Common myeloid progenitor, CD34-positive (primary cell): Measurements from ENCODE around the gene AMBRA1.

Experiments
- CTCF ChIA-PET: fragments of 350-600 bp; sonication (Branson Sonifier 250); formaldehyde crosslinking; loops from one replicate; lab custom pipeline; 2021; ENCODE audit warnings: antibody characterized with exemption; lab: Charles Lee
- POLR2A ChIA-PET: fragments of 350-600 bp; sonication (Branson Sonifier 250); formaldehyde crosslinking; loops from one replicate; lab custom pipeline; 2021; ENCODE audit warnings: antibody characterized with exemption; lab: Charles Lee
- DNase-seq, 3 donors: peaks; one replicate each; pipeline versions ENCODE4 v3.0.0 to v3.0.0-alpha.2; 2013
- H3K27ac ChIP-seq, 2 experiments: 1 replicate in 1 of 2; 2 replicates in 1 of 2; pipeline ENCODE4 v1.7.0; 2013; ENCODE audit warnings: inconsistent platforms in 2 of 2, low read length in 2 of 2, mild to moderate bottlenecking in 2 of 2, low read depth in 1 of 2, moderate library complexity in 1 of 2; ENCODE audit not compliant: severe bottlenecking in 2 of 2, insufficient read depth in 1 of 2, poor library complexity in 1 of 2
- H3K27me3 ChIP-seq, 5 experiments: replicated peaks in 2 of 5; 1 replicate in 3 of 5; 2 replicates in 2 of 5; pipeline versions ENCODE4 v1.6.1 to v1.7.0; 2013; ENCODE audit warnings: low read length in 4 of 5, mild to moderate bottlenecking in 2 of 5, moderate library complexity in 2 of 5, inconsistent platforms in 1 of 5; ENCODE audit not compliant: insufficient read depth in 5 of 5, control insufficient read depth in 4 of 5
- H3K36me3 ChIP-seq, 4 experiments: 1 replicate in 2 of 4; 2 replicates in 2 of 4; pipeline versions ENCODE4 v1.6.1 to v1.7.0; 2013; ENCODE audit warnings: low read length in 3 of 4, control low read depth in 1 of 4, mild to moderate bottlenecking in 1 of 4; ENCODE audit not compliant: control insufficient read depth in 4 of 4, insufficient read depth in 4 of 4
- H3K4me1 ChIP-seq, 4 experiments: 1 replicate in 3 of 4; 2 replicates in 1 of 4; pipeline versions ENCODE4 v1.6.1 to v1.7.1; 2013; ENCODE audit warnings: low read length in 3 of 4, mild to moderate bottlenecking in 3 of 4, control low read depth in 1 of 4, inconsistent platforms in 1 of 4, moderate library complexity in 1 of 4; ENCODE audit not compliant: control insufficient read depth in 4 of 4, insufficient read depth in 4 of 4; ENCODE audit errors: control extremely low read depth in 1 of 4
- H3K4me3 ChIP-seq, 7 experiments: 1 replicate in 4 of 7; 2 replicates in 3 of 7; pipeline versions ENCODE4 v1.5.1 to v1.7.0; 2013; ENCODE audit warnings: mild to moderate bottlenecking in 7 of 7, low read length in 6 of 7, moderate library complexity in 6 of 7, inconsistent platforms in 2 of 7, low read depth in 2 of 7, control low read depth in 1 of 7; ENCODE audit not compliant: insufficient read depth in 4 of 7, control insufficient read depth in 1 of 7; ENCODE audit errors: extremely low read depth in 1 of 7
- H3K9me3 ChIP-seq, 5 experiments: 1 replicate in 4 of 5; 2 replicates in 1 of 5; pipeline versions ENCODE4 v1.6.1 to v1.7.1; 2013; ENCODE audit warnings: low read length in 4 of 5, mild to moderate bottlenecking in 2 of 5, inconsistent platforms in 1 of 5, low read depth in 1 of 5, moderate library complexity in 1 of 5; ENCODE audit not compliant: control insufficient read depth in 4 of 5, insufficient read depth in 2 of 5; ENCODE audit errors: control extremely low read depth in 1 of 5
- WGBS: methylation state at CpG from one replicate; pipeline ENCODE4 v1.1.5; 2013; ENCODE audit not compliant: insufficient coverage; 5-methylcytosine and 5-hydroxymethylcytosine counted together

Gene AMBRA1

GRCh38 chr11:46378296-46378695 lies 215.5 kb downstream of the AMBRA1 start:
- 92% methylated on average over 10 of the region's 10 CpGs for WGBS
- peaks cover 9 to 57% (median 42%) of the 10 kb centered on the region in 4 experiments for H3K36me3 ChIP-seq
- H3K4me3 ChIP-seq, result no peak overlapping the region
- POLR2A ChIA-PET, result no interaction called here
- H3K4me1 ChIP-seq, result peaks cover 0 to 26% (median 26%) of the 10 kb centered on the region in 4 experiments
- DNase-seq, result no peak
- no peaks in the 10 kb centered on the region for H3K9me3 ChIP-seq
- no peaks in the 10 kb centered on the region for H3K27me3 ChIP-seq
- no peak overlapping the region for H3K27ac ChIP-seq
- CTCF ChIA-PET, result interaction anchor here (1.1 to 40.1 kb wide), 7 partner anchors 9 to 160 kb away, joined by 3 to 1037 read pairs (median 4); partner anchors contain the start of gene DGKZ

- H3K4me3 ChIP-seq, result no peak overlapping the region
- ChIA-PET CTCF (interaction anchor here (1.1 to 40.1 kb wide), 7 partner anchors 9 to 160 kb away, joined by 3 to 1037 read pairs (median 4); partner anchors contain the start of gene DGKZ), POLR2A (interaction anchor here (1.1 kb wide), 1 partner anchor 9 kb away, joined by 4 read pairs; no protein-coding TSS in a partner anchor)
- no peak for DNase-seq
- H3K36me3 ChIP-seq, result peaks cover 9 to 59% (median 44%) of the 10 kb centered on the region in 4 experiments
- no peaks in the 10 kb centered on the region for H3K27me3 ChIP-seq
- no peaks in the 10 kb centered on the region for H3K9me3 ChIP-seq
- H3K27ac ChIP-seq, result no peak overlapping the region
- 95% methylated on average over 3 of the region's 5 CpGs for WGBS
- peaks cover 0 to 26% (median 23%) of the 10 kb centered on the region in 4 experiments for H3K4me1 ChIP-seq
Measured at GRCh38 chr11:46377831-46378230, 216.0 kb downstream of the AMBRA1 start.

- Histone ChIP-seq H3K9me3 (no peaks in the 10 kb centered on the region), H3K27ac (no peak overlapping the region), H3K36me3 (peaks cover 11 to 65% (median 48%) of the 10 kb centered on the region in 4 experiments), H3K4me1 (peaks cover 0 to 24% (median 18%) of the 10 kb centered on the region in 4 experiments), H3K27me3 (no peaks in the 10 kb centered on the region), H3K4me3 (no peak overlapping the region)
- ChIA-PET CTCF (interaction anchor here (1.1 to 40.1 kb wide), 6 partner anchors 10 to 161 kb away, joined by 3 to 1037 read pairs (median 6); partner anchors contain the start of gene DGKZ), POLR2A (interaction anchor here (1.1 kb wide), 1 partner anchor 9 kb away, joined by 4 read pairs; no protein-coding TSS in a partner anchor)
- no peak for DNase-seq
- WGBS, result 98% methylated on average over 6 of the region's 11 CpGs
Measured at GRCh38 chr11:46377290-46377689, 216.5 kb downstream of the AMBRA1 start.

- WGBS, result 98% methylated on average over 16 of the region's 19 CpGs
- CTCF ChIA-PET, result interaction anchor here (1.4 to 40.1 kb wide), 4 partner anchors 12 to 161 kb away, joined by 3 to 1037 read pairs (median 8); partner anchors contain the start of gene DGKZ
Measured at GRCh38 chr11:46376258-46377050, 217.4 kb downstream of the AMBRA1 start.

GRCh38 chr11:46375392-46376101 lies 218.3 kb downstream of the AMBRA1 start:
- peaks cover 21 to 80% (median 57%) of the 10 kb centered on the region in 4 experiments for H3K36me3 ChIP-seq
- H3K27me3 ChIP-seq, result no peaks in the 10 kb centered on the region
- WGBS, result 95% methylated on average over 30 of the region's 38 CpGs
- H3K4me1 ChIP-seq, result peaks cover 0 to 11% (median 8%) of the 10 kb centered on the region in 4 experiments
- CTCF ChIA-PET, result interaction anchor here (1.5 to 40.1 kb wide), 2 partner anchors 27 to 138 kb away, joined by 3 to 1037 read pairs; partner anchors contain the start of gene DGKZ
- H3K9me3 ChIP-seq, result no peaks in the 10 kb centered on the region
- no peak for DNase-seq
- H3K4me3 ChIP-seq, result no peak overlapping the region
- POLR2A ChIA-PET, result no interaction called here
- no peak overlapping the region for H3K27ac ChIP-seq

More at GRCh38 chr11:46376258-46377050, 217.4 kb downstream of the AMBRA1 start:
- Histone ChIP-seq H3K9me3 (no peaks in the 10 kb centered on the region), H3K4me1 (peaks cover 0 to 17% (median 12%) of the 10 kb centered on the region in 4 experiments), H3K27ac (no peak overlapping the region), H3K27me3 (no peaks in the 10 kb centered on the region), H3K36me3 (peaks cover 17 to 73% (median 54%) of the 10 kb centered on the region in 4 experiments), H3K4me3 (no peak overlapping the region)
- DNase-seq, result no peak
- POLR2A ChIA-PET, result interaction anchor here (1.1 kb wide), 1 partner anchor 8 kb away, joined by 4 read pairs; no protein-coding TSS in a partner anchor

DNA sequence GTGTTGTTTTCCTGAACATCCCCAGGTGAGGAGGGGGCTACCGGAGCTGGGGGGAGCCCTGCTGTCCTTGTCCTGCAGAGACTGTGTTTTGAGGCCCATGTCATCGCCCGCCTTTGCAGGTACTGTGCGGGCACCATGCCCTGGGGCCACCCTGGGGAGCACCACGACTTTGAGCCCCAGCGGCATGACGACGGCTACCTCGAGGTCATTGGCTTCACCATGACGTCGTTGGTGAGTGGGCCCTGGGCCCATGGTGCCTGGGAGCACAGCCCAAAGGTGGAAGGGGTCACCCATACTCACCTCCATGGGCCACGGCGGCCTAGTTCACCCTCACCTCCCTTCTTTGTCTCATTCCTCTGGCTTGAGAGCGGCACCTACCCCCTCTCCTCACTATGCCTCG lies 219.0 kb downstream of the AMBRA1 start:
- CTCF ChIA-PET, result interaction anchor here (40.1 kb wide), 1 partner anchor 27 kb away, joined by 1037 read pairs; the partner anchor contains the start of gene DGKZ
- H3K27me3 ChIP-seq, result no peaks in the 10 kb centered on the region

More for the DNA sequence above, 219.0 kb downstream of the AMBRA1 start:
- peaks cover 21 to 88% (median 61%) of the 10 kb centered on the region in 4 experiments for H3K36me3 ChIP-seq
- no peaks in the 10 kb centered on the region for H3K9me3 ChIP-seq
- no peak overlapping the region for H3K27ac ChIP-seq
- no peak overlapping the region for H3K4me3 ChIP-seq
- H3K4me1 ChIP-seq, result peaks cover 0 to 7% (median 6%) of the 10 kb centered on the region in 4 experiments
- POLR2A ChIA-PET, result no interaction called here
- 97% methylated on average over 15 of the region's 15 CpGs for WGBS
- DNase-seq, result no peak
